IMR-90 (cell line): ENCODE results near the gene EFCAB3. TPM values are rescaled to one million over a fixed set of nuclear protein-coding genes. Genes with fewer than 3 reads are reported as not detected.

Source experiments
- ATAC-seq: fragments of 200-7000 bp; cut with Tn5 transposase; 2 replicates; pipeline ENCODE4 v1.9.1; 2020; ENCODE audit warnings: low read depth, mild to moderate bottlenecking, moderate library complexity
- BruUV-seq: library from RNA; stranded (reverse); fragments of 400-500 nt; replicated peaks from 2 replicates; lab custom pipeline; 2021; lab: Mats Ljungman, UMichigan
- CTCF ChIA-PET: fragments of 300-600 bp; formaldehyde crosslinking; extraction: SDS; loops from one replicate; lab custom pipeline; 2021; ENCODE audit warnings: antibody characterized with exemption; lab: Yijun Ruan, JAX
- POLR2A ChIA-PET: fragments of 300-600 bp; sonication (Branson Sonifier 250); formaldehyde crosslinking; loops from one replicate; lab custom pipeline; 2022; ENCODE audit warnings: antibody characterized with exemption; ENCODE audit not compliant: unreplicated experiment; lab: Charles Lee
- DNase-seq: peaks from one replicate; pipeline ENCODE4 v3.0.0; 2013
- H2AFZ ChIP-seq: replicated peaks from 2 replicates; pipeline ENCODE3; 2013; ENCODE audit warnings: low read length, mild to moderate bottlenecking; ENCODE audit not compliant: poor library complexity
- H2AK5ac ChIP-seq: 2 replicates; pipeline ENCODE4 v1.6.1; 2013; ENCODE audit warnings: low read depth, low read length, inconsistent platforms
- H2AK9ac ChIP-seq: replicated peaks from 2 replicates; pipeline ENCODE3; 2013; ENCODE audit warnings: mild to moderate bottlenecking, low read depth, low read length, moderate library complexity; ENCODE audit not compliant: poor library complexity
- H2BK120ac ChIP-seq: 2 replicates; pipeline ENCODE4 v1.6.1; 2013; ENCODE audit warnings: low read depth, low read length, inconsistent platforms
- H2BK15ac ChIP-seq: 3 replicates; pipeline ENCODE4 v1.6.1; 2013; ENCODE audit warnings: low read depth, low read length, inconsistent platforms
- H2BK20ac ChIP-seq: 2 replicates; pipeline ENCODE4 v1.6.1; 2013; ENCODE audit warnings: low read depth, mild to moderate bottlenecking, inconsistent platforms, low read length, moderate library complexity
- H2BK5ac ChIP-seq: 2 replicates; pipeline ENCODE4 v1.6.1; 2013; ENCODE audit warnings: mild to moderate bottlenecking, low read depth, low read length, inconsistent platforms; ENCODE audit not compliant: poor library complexity, severe bottlenecking
- H3K14ac ChIP-seq: replicated peaks from 2 replicates; pipeline ENCODE4 v1.6.1; 2013; ENCODE audit warnings: low read depth, low read length, inconsistent platforms
- H3K18ac ChIP-seq: 2 replicates; pipeline ENCODE4 v1.6.1; 2013; ENCODE audit warnings: low read depth, low read length, control low read depth
- H3K23ac ChIP-seq: 2 replicates; pipeline ENCODE4 v1.6.1; 2013; ENCODE audit warnings: low read depth, low read length, inconsistent platforms
- H3K27ac ChIP-seq: 2 replicates; pipeline ENCODE4 v1.5.1; 2013; ENCODE audit warnings: mild to moderate bottlenecking, control low read depth, low read length; ENCODE audit not compliant: insufficient read depth
- H3K27me3 ChIP-seq: 2 replicates; pipeline ENCODE4 v1.6.1; 2013; ENCODE audit warnings: low read length; ENCODE audit not compliant: control insufficient read depth, insufficient read depth
- H3K36me3 ChIP-seq: 2 replicates; pipeline ENCODE4 v1.6.1; 2013; ENCODE audit warnings: low read length, mixed read lengths; ENCODE audit not compliant: control insufficient read depth, insufficient read depth
- H3K4ac ChIP-seq: 2 replicates; pipeline ENCODE4 v1.6.1; 2013; ENCODE audit warnings: low read depth, low read length, inconsistent platforms
- H3K4me1 ChIP-seq: 2 replicates; pipeline ENCODE4 v1.6.1; 2013; ENCODE audit warnings: low read length, mixed read lengths; ENCODE audit not compliant: control insufficient read depth, insufficient read depth
- H3K4me2 ChIP-seq: 2 replicates; pipeline ENCODE4 v1.6.1; 2013; ENCODE audit warnings: low read depth, mild to moderate bottlenecking, control low read depth, low read length, moderate library complexity
- H3K4me3 ChIP-seq: 2 replicates; pipeline ENCODE4 v1.5.1; 2013; ENCODE audit warnings: low read depth, mild to moderate bottlenecking, control low read depth, low read length, moderate library complexity; ENCODE audit not compliant: insufficient read depth
- H3K56ac ChIP-seq: 2 replicates; pipeline ENCODE4 v1.6.1; 2013; ENCODE audit warnings: low read length, inconsistent platforms; ENCODE audit not compliant: insufficient read depth; ENCODE audit errors: extremely low read depth
- H3K79me1 ChIP-seq, 2 experiments: 2 replicates each; pipeline ENCODE4 v1.6.1; 2013; ENCODE audit warnings: low read length in 2 of 2, inconsistent platforms in 1 of 2, low read depth in 1 of 2
- H3K9ac ChIP-seq: 2 replicates; pipeline ENCODE4 v1.6.1; 2013; ENCODE audit warnings: low read depth, low read length, control low read depth
- H3K9me1 ChIP-seq: 2 replicates; pipeline ENCODE4 v1.6.1; 2013; ENCODE audit warnings: low read length, inconsistent platforms; ENCODE audit not compliant: insufficient read depth
- H3K9me3 ChIP-seq: 2 replicates; pipeline ENCODE4 v1.6.1; 2013; ENCODE audit warnings: low read length; ENCODE audit not compliant: control insufficient read depth, insufficient read depth
- H4K20me1 ChIP-seq: 2 replicates; pipeline ENCODE4 v1.6.1; 2013; ENCODE audit warnings: low read length, inconsistent platforms; ENCODE audit not compliant: insufficient read depth
- H4K5ac ChIP-seq: 2 replicates; pipeline ENCODE4 v1.6.1; 2013; ENCODE audit warnings: mild to moderate bottlenecking, low read depth, low read length, control low read depth
- H4K8ac ChIP-seq, 2 experiments: 2 replicates each; pipeline ENCODE4 v1.6.1; 2013; ENCODE audit warnings: low read depth in 2 of 2, low read length in 2 of 2, control low read depth in 1 of 2, inconsistent platforms in 1 of 2
- H4K91ac ChIP-seq: 2 replicates; pipeline ENCODE4 v1.6.1; 2013; ENCODE audit warnings: low read depth, low read length, inconsistent platforms; ENCODE audit not compliant: insufficient read depth
- CTCF ChIP-seq: conservative IDR thresholded peaks from 2 replicates; pipeline ENCODE4 v1.5.1; 2012; ENCODE audit warnings: mild to moderate bottlenecking, low read depth, low read length, improper control_type of control experiment
- MXI1 ChIP-seq: IDR thresholded peaks from 2 replicates; pipeline ENCODE4 v1.6.1; 2012; ENCODE audit warnings: low read depth, mild to moderate bottlenecking, low read length, moderate library complexity, borderline replicate concordance
- RAD21 ChIP-seq: IDR thresholded peaks from 2 replicates; pipeline ENCODE4 v1.6.1; 2012; ENCODE audit warnings: low read length, improper control_type of control experiment
- WGBS, 2 experiments: methylation state at CpG; one replicate each; pipeline versions ENCODE4 v1.1.5 to v1.1.7; 2013; ENCODE audit warnings: missing lambda C conversion rate in 2 of 2; ENCODE audit not compliant: insufficient read length in 1 of 2; ENCODE audit errors: extremely low coverage in 2 of 2; 5-methylcytosine and 5-hydroxymethylcytosine counted together
- dilution Hi-C: fragments of 300-500 bp; cut with HindIII; formaldehyde crosslinking; loops from one replicate; pipeline ENCODE4 v1.14.3; 2018; ENCODE audit warnings: low sequenced_read_pairs; ENCODE audit not compliant: unreplicated experiment
- in situ Hi-C: fragments of 300-500 bp; cut with MboI; formaldehyde crosslinking; loops from 3 replicates; pipeline ENCODE4 v1.14.3; 2019; ENCODE audit warnings: low sequenced_read_pairs, inconsistent platforms, mixed read lengths
- intact Hi-C: fragments of 100-400 bp; cut with micrococcal nuclease; formaldehyde crosslinking; loops from 2 replicates; pipeline ENCODE4 v1.10.0; 2022
- polyA plus RNA-seq, 3 experiments: library from polyadenylated mRNA; depleted of rRNA; stranded (reverse); fragments of >200 nt; gene quantifications; 2 replicates each; pipeline ENCODE4 v1.2.3, GENCODE V29; 2012; ENCODE audit warnings: low replicate concordance in 1 of 3
- total RNA-seq: library from RNA; depleted of rRNA; stranded (reverse); fragments of >200 nt; gene quantifications from 2 replicates; pipeline ENCODE4 v1.2.3, GENCODE V29; 2012

Gene EFCAB3
- total and polyA plus RNA-seq, 2 of the 4 experiments (the other 2 are of a cell fraction): not detected

- Histone ChIP-seq H2BK5ac (no peak overlapping the region), H3K9me3 (no peaks in the 10 kb centered on the region), H2AK9ac (no peak overlapping the region), H4K91ac (no peak overlapping the region), H2AK5ac (no peak overlapping the region), H3K27me3 (peaks cover 2% of the 10 kb centered on the region; the same call in 1 of the 2 replicates), H2BK15ac (no peak overlapping the region), H4K20me1 (no peaks in the 10 kb centered on the region), H3K56ac (no peak overlapping the region), H3K23ac (no peak overlapping the region), H3K79me1 (no peaks in the 10 kb centered on the region), H2BK20ac (no peak overlapping the region), H3K18ac (no peak overlapping the region), H3K4me1 (no peaks in the 10 kb centered on the region), H3K27ac (no peak overlapping the region), H4K8ac (no peak overlapping the region), H3K4me3 (no peak overlapping the region), H2AFZ (no peak overlapping the region), H3K4ac (no peak overlapping the region), H3K9ac (no peak overlapping the region), H3K36me3 (no peaks in the 10 kb centered on the region), H2BK120ac (no peak overlapping the region), H3K14ac (no peak overlapping the region), H3K4me2 (no peak overlapping the region), H4K5ac (no peak overlapping the region), H3K9me1 (no peaks in the 10 kb centered on the region)
- WGBS, 2 experiments: no CpG with 5 or more reads among the region's 5 CpGs
- intact Hi-C loops (no loop called here), dilution Hi-C loops (no loop called here), in situ Hi-C loops (no loop called here)
- POLR2A ChIA-PET: no interaction called here
- no peak for ATAC-seq
- no TSS peak for BruUV-seq
- CTCF ChIA-PET: no interaction called here
- DNase-seq: no peak
- TF ChIP-seq MXI1: no peak
- no peak for TF ChIP-seq CTCF
- no peak for TF ChIP-seq RAD21
These were observed 29.2 kb upstream of the EFCAB3 start for GRCh38 chr17:62351176-62351575.
